ENCODE results near the gene MEI1.
"Not testable (repeated sequence)": the region's sequence is repeated elsewhere in the genome, so short reads cannot be mapped to it uniquely, and the experiment has no call there.

Gene MEI1

GRCh38 chr22:41826021-41826420 is 126.7 kb downstream of the MEI1 start:
- no peak for DNase-seq

GRCh38 chr22:41826430-41827383 is 127.4 kb downstream of the MEI1 start:
- no peak for DNase-seq

- no peak for DNase-seq
Measured at GRCh38 chr22:41827671-41828070, 128.4 kb downstream of the MEI1 start.

- no peak for DNase-seq
Measured at GRCh38 chr22:41828516-41828915, 129.2 kb downstream of the MEI1 start.

- DNase-seq, result no peak
Measured at GRCh38 chr22:41830174-41830573, 130.9 kb downstream of the MEI1 start.

GRCh38 chr22:41831383-41831782 is 132.1 kb downstream of the MEI1 start:
- DNase-seq, result no peak

- no peak for DNase-seq
Measured at GRCh38 chr22:41831828-41832552, 132.7 kb downstream of the MEI1 start.

- DNase-seq, result peak; percentile 94 to 98
Measured at GRCh38 chr22:41832553-41833368, 133.5 kb downstream of the MEI1 start, which contains the start of gene SREBF2. Gene SREBF2, plus strand, starts transcription at chr22:41833105. Its CDS starts 166 bp downstream, at chr22:41833271.

GRCh38 chr22:41833369-41834004 is 134.2 kb downstream of the MEI1 start:
- DNase-seq, result no peak

GRCh38 chr22:41834005-41834944 is 135.0 kb downstream of the MEI1 start:
- no peak for DNase-seq

GRCh38 chr22:41835462-41835861 is 136.2 kb downstream of the MEI1 start:
- DNase-seq, result not testable (repeated sequence)

GRCh38 chr22:41836551-41836950 is 137.2 kb downstream of the MEI1 start:
- no peak for DNase-seq

- no peak for DNase-seq
Measured at GRCh38 chr22:41838842-41839618, 139.7 kb downstream of the MEI1 start.

- DNase-seq, result no peak
Measured at GRCh38 chr22:41840216-41840615, 140.9 kb downstream of the MEI1 start.

GRCh38 chr22:41841085-41841712 is 141.9 kb downstream of the MEI1 start:
- DNase-seq, result no peak

- no peak for DNase-seq
Measured at GRCh38 chr22:41842996-41843970, 144.0 kb downstream of the MEI1 start.

GRCh38 chr22:41844036-41844435 is 144.7 kb downstream of the MEI1 start:
- no peak for DNase-seq

GRCh38 chr22:41844513-41844912 is 145.2 kb downstream of the MEI1 start:
- no peak for DNase-seq
